ENCODE results near the gene RNF181.

RNF181 gene

DNA sequence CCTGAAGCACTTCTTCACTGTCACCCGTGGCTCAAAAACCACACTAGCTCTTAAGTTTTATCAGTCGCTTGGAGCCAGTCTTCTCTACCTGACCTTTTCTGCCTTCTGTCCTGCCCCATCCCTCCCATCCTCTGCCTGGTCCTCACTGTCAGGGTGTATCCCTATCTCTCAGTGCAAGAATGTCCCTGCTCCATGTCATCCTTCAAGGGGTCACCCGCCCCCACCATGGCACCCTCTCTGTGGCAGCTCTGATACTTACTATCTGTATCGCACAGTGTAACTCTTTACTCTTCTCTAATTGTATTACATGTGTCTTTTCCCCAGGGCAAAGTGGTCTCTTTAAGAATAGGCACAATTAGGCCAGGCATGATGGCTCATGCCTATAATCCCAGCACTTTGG, 6.9 kb upstream of the RNF181 start:
- Histone ChIP-seq H3K14ac (ENCODE audit: low read length in 2 of 2) (no peak overlapping the region), H2BK12ac (ENCODE audit: low read length in 2 of 2) (peak overlapping the region; percentile 65 to 70), H3K27ac (ENCODE audit: low read length, poor library complexity, severe bottlenecking) (peak overlapping the region; percentile 18), H4K91ac (ENCODE audit: low read length) (peak overlapping the region; percentile 28), H3K36me3 (ENCODE audit: control insufficient read depth in 1 of 2, insufficient read depth in 2 of 2, low read depth in 1 of 2, low read length in 2 of 2) (peaks cover 7 to 14% of the 10 kb centered on the region in 2 experiments), H2AFZ (ENCODE audit: low read depth, low read length) (no peak overlapping the region), H3K4ac (ENCODE audit: low read depth in 1 of 2, low read length in 2 of 2) (peak overlapping the region in 1 of 2 experiments; percentile 18), H2BK120ac (ENCODE audit: low read depth, low read length) (peak overlapping the region; percentile 9), H3K4me2 (ENCODE audit: low read length, poor library complexity, severe bottlenecking) (no peak overlapping the region), H3K27me3 (ENCODE audit: control insufficient read depth in 1 of 2, insufficient read depth in 1 of 2, low read length in 2 of 2) (no peaks in the 10 kb centered on the region), H3K79me1 (replicated peaks; ENCODE audit: low read length, poor library complexity, severe bottlenecking) (peaks cover 3% of the 10 kb centered on the region), H3K18ac (ENCODE audit: low read depth in 1 of 2, low read length in 2 of 2) (no peak overlapping the region), H3K4me3 (ENCODE audit: insufficient read depth in 1 of 2, low read depth in 1 of 2, low read length in 2 of 2) (no peak overlapping the region), H4K8ac (ENCODE audit: low read length) (no peak overlapping the region), H3K9me3 (ENCODE audit: control insufficient read depth, low read length) (no peaks in the 10 kb centered on the region), H2AK5ac (ENCODE audit: low read length, severe bottlenecking) (peak overlapping the region; percentile 75), H2BK15ac (ENCODE audit: low read depth, poor library complexity, severe bottlenecking) (no peak overlapping the region), H3K9ac (ENCODE audit: low read length) (no peak overlapping the region), H3K23ac (ENCODE audit: low read length in 2 of 2) (no peak overlapping the region), H3K4me1 (ENCODE audit: control insufficient read depth, insufficient read depth, low read depth, low read length) (peaks cover 34% of the 10 kb centered on the region), H2BK5ac (ENCODE audit: low read depth, low read length, poor library complexity, severe bottlenecking) (no peak overlapping the region)
- no peak for DNase-seq
- 93% methylated on average over 4 of the region's 4 CpGs for WGBS

DNA sequence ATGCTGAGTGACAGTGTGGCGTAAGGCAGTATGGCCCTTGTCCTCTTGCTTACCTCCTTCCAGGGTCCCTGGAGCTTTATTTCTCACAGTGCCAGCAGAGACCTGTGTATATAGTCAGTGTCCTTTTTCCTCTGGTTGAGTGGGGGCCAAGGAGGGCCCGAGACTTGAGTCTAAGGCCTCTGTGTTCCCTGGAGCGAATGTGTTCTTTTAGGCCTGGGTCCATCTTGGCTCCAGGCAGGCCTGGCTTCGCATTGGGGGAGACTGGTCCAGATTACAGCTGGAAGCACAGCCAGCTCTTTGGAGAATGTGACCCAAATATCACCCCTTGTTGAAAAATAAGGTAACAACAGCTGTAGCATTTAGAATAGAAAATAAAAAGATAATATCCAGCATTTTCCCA, 6.4 kb upstream of the RNF181 start:
- H4K91ac ChIP-seq (ENCODE audit: low read length) = no peak overlapping the region
- no peak overlapping the region for H2BK15ac ChIP-seq (ENCODE audit: low read depth, poor library complexity, severe bottlenecking)
- H2BK120ac ChIP-seq (ENCODE audit: low read depth, low read length) = no peak overlapping the region
- H3K9me3 ChIP-seq (ENCODE audit: control insufficient read depth, low read length) = no peaks in the 10 kb centered on the region
- peaks cover 35% of the 10 kb centered on the region for H3K4me1 ChIP-seq (ENCODE audit: control insufficient read depth, insufficient read depth, low read depth, low read length)
- no peak for DNase-seq
- H3K79me1 ChIP-seq (replicated peaks; ENCODE audit: low read length, poor library complexity, severe bottlenecking) = peaks cover 5% of the 10 kb centered on the region
- no peaks in the 10 kb centered on the region for H3K27me3 ChIP-seq (ENCODE audit: control insufficient read depth in 1 of 2, insufficient read depth in 1 of 2, low read length in 2 of 2)
- H3K4me2 ChIP-seq (ENCODE audit: low read length, poor library complexity, severe bottlenecking) = no peak overlapping the region
- no peak overlapping the region for H3K4ac ChIP-seq (ENCODE audit: low read depth in 1 of 2, low read length in 2 of 2)
- no peak overlapping the region for H3K9ac ChIP-seq (ENCODE audit: low read length)
- H2AK5ac ChIP-seq (ENCODE audit: low read length, severe bottlenecking) = peak overlapping the region; percentile 56
- no peak overlapping the region for H4K8ac ChIP-seq (ENCODE audit: low read length)
- peak overlapping the region; percentile 15 for H3K27ac ChIP-seq (ENCODE audit: low read length, poor library complexity, severe bottlenecking)
- H3K36me3 ChIP-seq (ENCODE audit: control insufficient read depth in 1 of 2, insufficient read depth in 2 of 2, low read depth in 1 of 2, low read length in 2 of 2) = peaks cover 7 to 13% of the 10 kb centered on the region in 2 experiments
- H2BK12ac ChIP-seq (ENCODE audit: low read length in 2 of 2) = peak overlapping the region in 1 of 2 experiments; percentile 56
- no peak overlapping the region for H3K18ac ChIP-seq (ENCODE audit: low read depth in 1 of 2, low read length in 2 of 2)
- no peak overlapping the region for H3K14ac ChIP-seq (ENCODE audit: low read length in 2 of 2)
- no peak overlapping the region for H3K4me3 ChIP-seq (ENCODE audit: insufficient read depth in 1 of 2, low read depth in 1 of 2, low read length in 2 of 2)
- H2BK5ac ChIP-seq (ENCODE audit: low read depth, low read length, poor library complexity, severe bottlenecking) = no peak overlapping the region
- no peak overlapping the region for H3K23ac ChIP-seq (ENCODE audit: low read length in 2 of 2)
- 95% methylated on average over 4 of the region's 4 CpGs for WGBS
- H2AFZ ChIP-seq (ENCODE audit: low read depth, low read length) = no peak overlapping the region

DNA sequence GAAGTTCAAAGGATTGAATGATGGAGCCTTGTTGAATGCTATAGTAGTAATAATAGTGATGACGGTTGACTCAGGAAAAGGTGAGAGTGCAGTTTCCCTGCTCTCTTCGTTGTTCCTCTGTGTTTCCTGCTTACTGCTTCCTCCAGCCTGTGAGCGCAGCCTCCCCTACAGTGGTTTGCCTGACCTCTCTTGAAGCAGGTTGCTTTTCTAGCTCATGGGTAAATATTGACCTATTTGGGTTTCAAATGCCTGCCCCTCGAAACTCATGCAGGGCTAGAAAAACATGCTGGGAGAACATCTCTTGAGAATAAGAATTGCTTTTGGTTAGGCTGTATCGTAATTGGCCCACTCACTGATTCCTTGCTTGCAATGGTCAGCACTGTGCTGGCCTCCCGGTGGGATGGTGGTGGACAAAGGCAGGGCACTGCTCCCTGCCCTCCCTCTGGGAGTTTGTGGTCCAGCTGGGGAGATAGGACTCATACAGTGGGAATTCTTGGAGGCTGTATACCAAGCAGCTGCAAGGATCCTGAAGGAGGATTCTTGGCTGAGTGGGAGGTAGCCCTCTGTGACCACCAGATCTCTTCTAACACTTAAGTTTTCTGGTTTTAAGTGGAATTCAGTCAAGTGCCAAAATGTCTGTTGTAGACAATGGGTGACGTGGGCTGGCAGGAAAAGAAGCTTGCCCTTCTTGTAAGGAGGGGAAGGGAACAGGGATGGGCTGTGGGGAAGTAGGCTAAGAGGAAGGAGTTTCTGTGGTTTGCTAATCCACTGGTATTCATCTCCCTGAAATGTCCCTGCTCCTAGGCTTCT, 5.4 kb upstream of the RNF181 start:
- Histone ChIP-seq H3K4me3 (ENCODE audit: insufficient read depth in 1 of 2, low read depth in 1 of 2, low read length in 2 of 2) (peak overlapping the region in 1 of 2 experiments; percentile 47), H3K9ac (ENCODE audit: low read length) (peak overlapping the region; percentile 67), H2BK120ac (ENCODE audit: low read depth, low read length) (no peak overlapping the region), H2BK5ac (ENCODE audit: low read depth, low read length, poor library complexity, severe bottlenecking) (no peak overlapping the region), H3K4ac (ENCODE audit: low read depth in 1 of 2, low read length in 2 of 2) (peak overlapping the region; percentile 20 to 54), H3K23ac (ENCODE audit: low read length in 2 of 2) (no peak overlapping the region), H2BK12ac (ENCODE audit: low read length in 2 of 2) (peak overlapping the region; percentile 44 to 45), H3K27ac (ENCODE audit: low read length, poor library complexity, severe bottlenecking) (peak overlapping the region; percentile 62), H3K79me1 (replicated peaks; ENCODE audit: low read length, poor library complexity, severe bottlenecking) (peaks cover 9% of the 10 kb centered on the region), H3K9me3 (ENCODE audit: control insufficient read depth, low read length) (no peaks in the 10 kb centered on the region), H2AK5ac (ENCODE audit: low read length, severe bottlenecking) (no peak overlapping the region), H2AFZ (ENCODE audit: low read depth, low read length) (peak overlapping the region; percentile 10), H3K27me3 (ENCODE audit: control insufficient read depth in 1 of 2, insufficient read depth in 1 of 2, low read length in 2 of 2) (no peaks in the 10 kb centered on the region), H4K8ac (ENCODE audit: low read length) (peak overlapping the region; percentile 82), H3K4me1 (ENCODE audit: control insufficient read depth, insufficient read depth, low read depth, low read length) (peaks cover 31% of the 10 kb centered on the region), H3K36me3 (ENCODE audit: control insufficient read depth in 1 of 2, insufficient read depth in 2 of 2, low read depth in 1 of 2, low read length in 2 of 2) (peaks cover 7 to 9% of the 10 kb centered on the region in 2 experiments), H2BK15ac (ENCODE audit: low read depth, poor library complexity, severe bottlenecking) (no peak overlapping the region), H4K91ac (ENCODE audit: low read length) (peak overlapping the region; percentile 68), H3K14ac (ENCODE audit: low read length in 2 of 2) (no peak overlapping the region), H3K18ac (ENCODE audit: low read depth in 1 of 2, low read length in 2 of 2) (peak overlapping the region; percentile 58 to 80), H3K4me2 (ENCODE audit: low read length, poor library complexity, severe bottlenecking) (no peak overlapping the region)
- peak; percentile 86 for DNase-seq
- 52% methylated on average over 7 of the region's 7 CpGs for WGBS

DNA sequence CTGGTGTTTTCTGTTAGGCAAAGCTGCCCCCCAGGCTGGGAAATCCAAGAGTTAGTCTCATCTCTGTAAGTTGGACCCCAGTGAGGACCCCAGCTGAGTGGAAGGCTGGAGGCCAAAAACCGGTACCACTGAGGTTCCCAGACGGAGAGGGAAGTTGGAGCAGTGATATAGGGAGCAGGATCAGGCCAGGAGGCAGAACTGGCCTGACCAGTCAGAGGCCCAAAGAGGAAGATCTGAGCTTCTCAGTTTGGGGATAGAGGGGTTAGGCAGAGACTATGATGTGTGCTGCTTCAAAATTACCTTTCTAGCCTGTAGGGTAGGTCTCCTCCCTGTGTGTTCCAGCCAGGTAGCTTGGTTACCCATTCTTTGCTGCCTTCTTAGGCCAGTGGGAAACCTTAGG, 4.6 kb upstream of the RNF181 start:
- DNase-seq = no peak
- H4K8ac ChIP-seq (ENCODE audit: low read length) = peak overlapping the region; percentile 68
- WGBS = 93% methylated on average over 2 of the region's 2 CpGs
- H3K23ac ChIP-seq (ENCODE audit: low read length in 2 of 2) = no peak overlapping the region
- H3K4me1 ChIP-seq (ENCODE audit: control insufficient read depth, insufficient read depth, low read depth, low read length) = peaks cover 27% of the 10 kb centered on the region
- H3K14ac ChIP-seq (ENCODE audit: low read length in 2 of 2) = no peak overlapping the region
- H2AK5ac ChIP-seq (ENCODE audit: low read length, severe bottlenecking) = peak overlapping the region; percentile 43
- H3K79me1 ChIP-seq (replicated peaks; ENCODE audit: low read length, poor library complexity, severe bottlenecking) = peaks cover 9% of the 10 kb centered on the region
- no peaks in the 10 kb centered on the region for H3K9me3 ChIP-seq (ENCODE audit: control insufficient read depth, low read length)
- H3K9ac ChIP-seq (ENCODE audit: low read length) = peak overlapping the region; percentile 67
- no peak overlapping the region for H2BK5ac ChIP-seq (ENCODE audit: low read depth, low read length, poor library complexity, severe bottlenecking)
- peak overlapping the region; percentile 70 to 72 for H2BK12ac ChIP-seq (ENCODE audit: low read length in 2 of 2)
- H2BK120ac ChIP-seq (ENCODE audit: low read depth, low read length) = no peak overlapping the region
- peak overlapping the region in 1 of 2 experiments; percentile 47 for H3K4me3 ChIP-seq (ENCODE audit: insufficient read depth in 1 of 2, low read depth in 1 of 2, low read length in 2 of 2)
- H3K36me3 ChIP-seq (ENCODE audit: control insufficient read depth in 1 of 2, insufficient read depth in 2 of 2, low read depth in 1 of 2, low read length in 2 of 2) = peaks cover 7 to 9% of the 10 kb centered on the region in 2 experiments
- peak overlapping the region; percentile 62 for H3K27ac ChIP-seq (ENCODE audit: low read length, poor library complexity, severe bottlenecking)
- no peaks in the 10 kb centered on the region for H3K27me3 ChIP-seq (ENCODE audit: control insufficient read depth in 1 of 2, insufficient read depth in 1 of 2, low read length in 2 of 2)
- H3K18ac ChIP-seq (ENCODE audit: low read depth in 1 of 2, low read length in 2 of 2) = peak overlapping the region; percentile 57 to 72
- H4K91ac ChIP-seq (ENCODE audit: low read length) = peak overlapping the region; percentile 40
- no peak overlapping the region for H3K4me2 ChIP-seq (ENCODE audit: low read length, poor library complexity, severe bottlenecking)
- H2AFZ ChIP-seq (ENCODE audit: low read depth, low read length) = no peak overlapping the region
- H2BK15ac ChIP-seq (ENCODE audit: low read depth, poor library complexity, severe bottlenecking) = no peak overlapping the region
- H3K4ac ChIP-seq (ENCODE audit: low read depth in 1 of 2, low read length in 2 of 2) = peak overlapping the region in 1 of 2 experiments; percentile 52
